HG03025 (cell line): ENCODE data around the gene BGLAP.
A peak's percentile ranks its signal among the peaks of the same experiment; 100 is the strongest.

ENCODE experiments used
- ATAC-seq: cut with Tn5 transposase; IDR thresholded peaks from one replicate; pipeline ENCODE4 v1.9.1; 2021; ENCODE audit warnings: mild to moderate bottlenecking, moderate library complexity; ENCODE audit not compliant: unreplicated experiment, low FRiP score

BGLAP gene

DNA sequence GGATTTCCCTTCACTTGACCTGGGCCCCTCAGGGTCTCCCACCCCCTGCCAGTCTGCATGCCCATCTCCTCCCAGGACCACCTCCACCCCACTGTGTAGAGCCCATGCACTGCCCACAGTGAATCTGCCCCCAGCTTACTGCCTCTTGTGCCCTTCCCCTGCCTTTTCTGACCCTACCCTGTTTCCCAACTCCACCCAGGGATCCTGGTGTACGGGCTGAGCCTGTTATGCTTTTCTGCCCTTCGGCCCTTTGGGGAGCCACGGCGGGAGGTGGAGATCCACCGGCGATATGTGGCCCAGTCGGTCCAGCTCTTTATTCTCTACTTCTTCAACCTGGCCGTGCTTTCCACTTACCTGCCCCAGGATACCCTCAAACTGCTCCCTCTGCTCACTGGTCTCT, 44.1 kb downstream of the BGLAP start:
- ATAC-seq: no peak

DNA sequence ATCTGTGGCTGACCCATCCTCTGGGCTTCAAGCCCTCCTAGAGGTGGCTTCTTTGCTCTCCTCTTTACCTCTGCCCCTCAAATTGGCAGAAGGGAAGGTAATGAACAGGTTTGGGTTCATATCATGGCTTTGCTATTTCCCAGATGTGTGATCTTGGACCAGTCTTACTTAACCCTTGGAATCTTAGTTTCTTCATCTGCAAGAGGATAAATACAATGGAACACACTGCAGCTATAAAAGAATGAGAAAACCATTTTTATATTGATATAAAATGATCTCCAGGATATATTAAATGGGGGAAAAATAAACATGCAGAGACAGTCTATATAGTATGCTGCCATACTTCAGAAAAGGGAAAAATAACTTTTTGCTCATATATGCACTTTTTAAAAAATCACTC, 47.9 kb downstream of the BGLAP start:
- no peak for ATAC-seq

DNA sequence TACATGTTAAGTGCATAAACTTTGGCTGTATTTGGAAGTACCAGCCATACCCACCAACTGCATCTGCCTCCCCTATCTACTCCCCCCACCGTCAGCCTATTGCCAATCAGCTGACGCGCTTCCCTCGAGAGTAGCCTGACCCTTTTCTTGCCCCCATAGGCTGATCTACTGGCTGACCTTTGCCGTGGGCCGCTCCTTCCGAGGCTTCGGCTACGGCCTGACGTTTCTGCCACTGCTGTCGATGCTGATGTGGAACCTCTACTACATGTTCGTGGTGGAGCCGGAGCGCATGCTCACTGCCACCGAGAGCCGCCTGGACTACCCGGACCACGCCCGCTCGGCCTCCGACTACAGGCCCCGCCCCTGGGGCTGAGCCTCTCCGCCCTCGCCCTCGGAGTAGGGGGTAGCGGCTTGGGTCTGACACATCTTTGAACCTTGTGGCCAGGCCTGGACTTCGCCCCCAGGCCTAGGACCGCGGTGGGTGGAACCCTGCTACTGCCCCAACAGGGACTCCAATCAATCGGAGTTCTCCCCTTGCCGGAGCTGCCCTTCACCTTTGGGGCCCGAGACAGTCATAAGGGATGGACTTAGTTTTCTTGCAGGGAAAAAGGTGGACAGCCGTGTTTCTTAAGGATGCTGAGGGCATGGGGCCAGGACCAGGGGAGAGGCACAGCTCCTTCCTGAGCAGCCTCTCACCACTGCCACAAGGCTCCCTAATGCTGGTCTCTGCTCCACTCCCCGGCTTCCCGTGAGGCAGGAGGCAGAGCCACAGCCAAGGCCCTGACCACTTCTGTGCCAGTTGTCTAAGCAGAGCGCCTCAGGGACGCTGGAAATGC, 49.5 kb downstream of the BGLAP start:
- peak; percentile 49 for ATAC-seq
